Measurements from ENCODE around the gene PLPP1. TPM values are rescaled to one million over a fixed set of nuclear protein-coding genes. Genes with fewer than 3 reads are reported as not detected.

PLPP1 gene
- polyA plus RNA-seq, 2 of the 4 experiments (the other 2 are of a cell fraction): 37.7 to 71.6 TPM

DNA sequence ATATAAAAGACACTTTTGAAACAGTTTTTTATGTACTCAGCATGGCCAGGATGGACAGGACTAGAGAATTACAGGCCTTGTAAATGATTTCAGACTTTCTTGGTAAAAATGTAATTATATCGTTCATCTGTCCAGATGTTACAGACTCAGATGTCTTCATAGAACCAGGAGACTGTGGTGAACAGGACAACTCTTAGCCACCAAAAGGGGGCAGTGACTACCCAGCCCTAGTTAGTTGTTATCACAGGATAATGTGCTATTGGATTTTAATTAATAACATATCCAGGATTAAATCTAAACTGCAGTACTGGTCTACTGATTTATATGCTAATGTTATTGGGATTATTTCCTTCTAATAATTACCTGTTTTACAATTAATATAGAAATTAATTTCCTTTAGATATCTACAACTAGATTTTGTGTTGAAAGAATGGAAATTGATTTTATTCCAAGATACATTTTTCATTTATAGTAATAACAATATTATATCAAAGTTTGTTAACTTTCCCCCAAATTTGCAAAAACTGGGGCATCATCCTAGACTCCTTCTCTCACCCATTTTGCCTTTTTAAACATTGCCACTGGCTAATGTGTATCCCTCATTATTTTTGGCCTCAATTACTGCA lies 127.6 kb downstream of the PLPP1 start:
- ChIA-PET POLR2A (no interaction called here), CTCF (interaction anchor here (0.6 to 4.0 kb wide), 9 partner anchors 18 to 292 kb away, joined by 3 to 33 read pairs (median 5); no protein-coding TSS in a partner anchor)
- no peak overlapping the region for H3K4me3 ChIP-seq
- H3K27ac ChIP-seq: no peak overlapping the region
- no peaks in the 10 kb centered on the region for H3K4me1 ChIP-seq
- H3K4me2 ChIP-seq: no peak overlapping the region
- FAIRE-seq (no peak), DNase-seq (ENCODE audit: low read depth in 1 of 2, low spot score in 1 of 2) (peak; percentile 25 to 59), ATAC-seq (peak; percentile 73 to 91; a peak in 5 of 6 replicates)
- 41% methylated on average over 1 of the region's 1 CpG for WGBS (ENCODE audit: missing lambda C conversion rate)
- H3K9me3 ChIP-seq: no peaks in the 10 kb centered on the region
- peak; percentile 83 to 84 for TF ChIP-seq RAD21 (conservative IDR thresholded peaks at IDR 0.05 in 1 of 2, IDR thresholded peaks at IDR 0.05 in 1 of 2)
- TF ChIP-seq CTCF (IDR thresholded peaks at IDR 0.05): peak; percentile 82
- TF ChIP-seq MAZ (IDR thresholded peaks at IDR 0.05; ENCODE audit: borderline replicate concordance, low read depth, low read length): no peak
- TF ChIP-seq FOSB (CRISPR knock-in tag; IDR thresholded peaks at IDR 0.05): no peak
- no peak for TF ChIP-seq ZC3H11A (IDR thresholded peaks at IDR 0.05)
- TF ChIP-seq SMC3 (IDR thresholded peaks at IDR 0.05): peak; percentile 79
- no peak for TF ChIP-seq ZSCAN20 (CRISPR knock-in tag; IDR thresholded peaks at IDR 0.05)
- TF ChIP-seq GATA3 (IDR thresholded peaks at IDR 0.05; ENCODE audit: borderline replicate concordance): no peak

GRCh38 chr5:55406292-55406691 lies 128.5 kb downstream of the PLPP1 start:
- CTCF ChIA-PET: interaction anchor here (0.6 to 4.0 kb wide), 13 partner anchors 9 to 529 kb away, joined by 3 to 33 read pairs (median 3); no protein-coding TSS in a partner anchor
- no peak for DNase-seq (ENCODE audit: low read depth in 1 of 2, low spot score in 1 of 2)
- no peak overlapping the region for H3K4me3 ChIP-seq
- no peaks in the 10 kb centered on the region for H3K4me1 ChIP-seq
- H3K9me3 ChIP-seq: no peaks in the 10 kb centered on the region
- TF ChIP-seq RARB (CRISPR knock-in tag; IDR thresholded peaks at IDR 0.05) (no peak), EP300 (IDR thresholded peaks at IDR 0.05) (no peak), HOXB5 (CRISPR knock-in tag; IDR thresholded peaks at IDR 0.05) (no peak), MYC (IDR thresholded peaks at IDR 0.05; ENCODE audit: borderline replicate concordance, low read length) (no peak), BHLHE40 (IDR thresholded peaks at IDR 0.05; ENCODE audit: low read depth, low read length) (no peak), GATA3 (IDR thresholded peaks at IDR 0.05; ENCODE audit: borderline replicate concordance) (no peak), ESRRA (IDR thresholded peaks at IDR 0.05; ENCODE audit: borderline replicate concordance, low read length) (no peak), RCOR1 (IDR thresholded peaks at IDR 0.05; ENCODE audit: low read depth, low read length) (no peak)
- ATAC-seq: peak in 1 of 2 experiments; percentile 23; a peak in 1 of 6 replicates
- WGBS (ENCODE audit: missing lambda C conversion rate): 95% methylated on average over 2 of the region's 2 CpGs
- no peak overlapping the region for H3K4me2 ChIP-seq
- no peak for FAIRE-seq
- POLR2A ChIA-PET: interaction anchor here (1.1 kb wide), 1 partner anchor 99 kb away, joined by 4 read pairs; the partner anchor contains the start of genes DHX29 and MTREX
- no peak overlapping the region for H3K27ac ChIP-seq

DNA sequence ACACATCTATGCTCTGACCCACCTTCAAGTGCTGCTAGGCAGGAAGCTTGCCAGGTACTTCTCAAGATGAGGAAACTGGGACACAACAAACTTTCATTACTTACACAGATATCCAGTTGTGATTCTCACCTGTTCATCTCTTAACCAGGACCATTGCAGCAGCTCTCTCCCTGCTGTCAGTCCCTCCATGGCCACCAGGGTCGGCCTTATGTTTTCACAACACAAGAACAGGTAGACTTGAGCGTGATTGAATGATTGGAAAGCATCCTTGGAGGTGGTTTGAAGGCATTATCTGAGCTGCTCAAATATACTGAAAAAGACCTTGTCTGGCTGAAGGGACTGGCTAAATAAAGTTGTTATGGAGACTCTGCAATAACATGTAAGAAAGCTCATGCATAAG lies 132.6 kb downstream of the PLPP1 start:
- no peak for TF ChIP-seq ZSCAN20 (CRISPR knock-in tag; IDR thresholded peaks at IDR 0.05)
- no peak for TF ChIP-seq FOSL2 (IDR thresholded peaks at IDR 0.05)
- no peak for TF ChIP-seq FOSL2 (CRISPR knock-in tag; IDR thresholded peaks at IDR 0.05)
- Histone ChIP-seq H3K4me2 (no peak overlapping the region), H3K27ac (no peak overlapping the region), H3K4me1 (no peaks in the 10 kb centered on the region), H3K9me3 (no peaks in the 10 kb centered on the region), H3K4me3 (no peak overlapping the region)
- DNase-seq (ENCODE audit: low read depth in 1 of 2, low spot score in 1 of 2): peak; percentile 3 to 11
- POLR2A ChIA-PET: no interaction called here
- peak; percentile 62 to 69; a peak in 5 of 6 replicates for ATAC-seq
- CTCF ChIA-PET: interaction anchor here (0.7 to 1.3 kb wide), 2 partner anchors 9 to 290 kb away, joined by 3 to 6 read pairs; no protein-coding TSS in a partner anchor
- 38% methylated on average over 2 of the region's 2 CpGs for WGBS (ENCODE audit: missing lambda C conversion rate)
- FAIRE-seq: no peak

- no peak for ATAC-seq
- H3K4me1 ChIP-seq: no peaks in the 10 kb centered on the region
- ChIA-PET CTCF (interaction anchor here (0.9 kb wide), 1 partner anchor 9 kb away, joined by 3 read pairs; no protein-coding TSS in a partner anchor), POLR2A (no interaction called here)
- H3K4me2 ChIP-seq: no peak overlapping the region
- no peak for DNase-seq (ENCODE audit: low read depth in 1 of 2, low spot score in 1 of 2)
- H3K4me3 ChIP-seq: no peak overlapping the region
- FAIRE-seq: no peak
- TF ChIP-seq EHF (CRISPR knock-in tag; IDR thresholded peaks at IDR 0.05) (no peak), RARB (CRISPR knock-in tag; IDR thresholded peaks at IDR 0.05) (no peak), NR3C1 (IDR thresholded peaks at IDR 0.05) (no peak), RFX5 (IDR thresholded peaks at IDR 0.05) (no peak), ELK1 (IDR thresholded peaks at IDR 0.05; ENCODE audit: low read depth, low read length) (no peak), MYC (IDR thresholded peaks at IDR 0.05; ENCODE audit: borderline replicate concordance, low read length) (no peak)
- TF ChIP-seq, protein P1, sequence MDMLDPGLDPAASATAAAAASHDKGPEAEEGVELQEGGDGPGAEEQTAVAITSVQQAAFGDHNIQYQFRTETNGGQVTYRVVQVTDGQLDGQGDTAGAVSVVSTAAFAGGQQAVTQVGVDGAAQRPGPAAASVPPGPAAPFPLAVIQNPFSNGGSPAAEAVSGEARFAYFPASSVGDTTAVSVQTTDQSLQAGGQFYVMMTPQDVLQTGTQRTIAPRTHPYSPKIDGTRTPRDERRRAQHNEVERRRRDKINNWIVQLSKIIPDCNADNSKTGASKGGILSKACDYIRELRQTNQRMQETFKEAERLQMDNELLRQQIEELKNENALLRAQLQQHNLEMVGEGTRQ (IDR thresholded peaks at IDR 0.05): no peak
- H3K9me3 ChIP-seq: peaks cover 4% of the 10 kb centered on the region; the same call in 1 of the 3 replicates
- H3K27ac ChIP-seq: no peak overlapping the region
- WGBS (ENCODE audit: missing lambda C conversion rate): 44% methylated on average over 2 of the region's 2 CpGs
These were observed 141.1 kb downstream of the PLPP1 start for GRCh38 chr5:55393501-55394175.

All from A549 (cell line).